NCI-H82 (cell line): Measurements from ENCODE around the gene CCDC171.
"Not testable (repeated sequence)": the region's sequence is repeated elsewhere in the genome, so short reads cannot be mapped to it uniquely, and the experiment has no call there.

Experiments used
- DNase-seq: peaks from one replicate; lab custom pipeline; 2025; lab: John Stamatoyannopoulos, UW

CCDC171 gene

GRCh38 chr9:15697446-15697851 is 144.6 kb downstream of the CCDC171 start:
- DNase-seq, result no peak

DNA sequence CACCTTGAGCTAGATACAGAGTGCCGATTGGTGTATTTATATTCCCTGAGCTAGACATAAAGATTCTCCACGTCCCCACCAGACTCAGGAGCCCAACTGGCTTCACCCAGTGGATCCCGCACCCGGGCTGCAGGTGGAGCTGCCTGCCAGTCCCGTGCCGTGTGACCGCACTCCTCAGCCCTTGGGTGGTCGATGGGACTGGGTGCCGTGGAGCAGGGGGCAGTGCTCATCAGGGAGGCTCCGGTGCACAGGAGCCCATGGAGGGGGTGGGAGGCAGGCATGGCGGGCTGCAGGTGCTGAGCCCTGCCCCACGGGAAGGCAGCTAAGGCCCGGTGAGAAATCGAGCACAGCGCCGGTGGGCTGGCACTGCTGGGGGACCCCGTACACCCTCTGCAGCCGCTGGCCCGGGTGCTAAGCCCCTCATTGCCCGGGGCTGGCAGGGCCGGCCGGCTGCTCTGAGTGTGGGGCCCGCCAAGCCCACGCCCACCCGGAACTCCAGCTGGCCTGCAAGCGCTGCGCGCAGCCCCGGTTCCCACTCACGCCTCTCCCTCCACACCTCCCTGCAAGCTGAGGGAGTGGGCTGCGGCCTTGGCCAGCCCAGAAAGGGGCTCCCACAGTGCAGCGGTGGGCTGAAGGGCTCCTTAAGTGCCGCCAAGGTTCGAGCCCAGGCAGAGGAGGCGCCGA is 147.2 kb downstream of the CCDC171 start:
- not testable (repeated sequence) for DNase-seq

DNA sequence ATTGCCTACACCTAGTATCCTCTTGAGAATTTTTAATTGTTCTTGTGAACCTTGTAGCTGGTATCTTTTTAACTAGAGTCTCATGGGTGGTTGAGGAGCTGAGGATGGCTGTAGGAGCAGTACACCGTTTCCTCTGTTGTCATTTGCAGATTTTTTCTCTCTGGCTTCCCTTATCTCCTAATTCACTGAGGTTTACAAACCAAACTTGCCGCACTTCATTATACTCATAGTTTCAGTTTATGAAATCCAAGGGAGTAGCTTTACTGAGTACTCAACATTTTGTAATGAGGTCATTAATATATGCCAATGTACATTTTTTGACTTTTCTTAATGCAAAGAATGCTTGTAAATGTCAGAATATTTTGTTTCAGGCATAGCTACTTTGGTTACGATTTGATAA is 154.2 kb downstream of the CCDC171 start:
- no peak for DNase-seq

GRCh38 chr9:15711531-15711930 is 158.7 kb downstream of the CCDC171 start:
- DNase-seq, result no peak

DNA sequence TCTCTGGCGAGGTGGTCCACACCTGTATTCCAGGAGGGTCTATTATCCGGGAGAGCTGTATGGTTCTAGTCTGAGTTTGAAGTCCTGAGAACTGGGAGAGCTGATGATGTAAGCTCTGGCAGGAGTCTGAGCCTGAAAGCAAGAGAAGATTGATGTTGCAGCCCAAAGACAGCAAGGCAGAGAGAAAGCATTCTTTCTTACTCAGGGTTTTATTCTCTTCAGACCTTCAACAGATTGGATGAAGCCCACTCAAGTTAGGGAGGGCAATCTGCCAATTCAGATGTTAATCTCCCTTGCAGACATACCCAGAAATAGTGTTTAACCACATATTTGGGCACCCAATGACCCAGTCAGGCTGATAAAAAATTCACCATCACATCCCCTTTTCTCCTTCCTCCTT is 159.1 kb downstream of the CCDC171 start:
- no peak for DNase-seq

- DNase-seq, result no peak
These were observed 161.9 kb downstream of the CCDC171 start for GRCh38 chr9:15714746-15715145.

GRCh38 chr9:15717290-15717967 is 164.6 kb downstream of the CCDC171 start:
- DNase-seq, result no peak

GRCh38 chr9:15718423-15718822 is 165.6 kb downstream of the CCDC171 start:
- no peak for DNase-seq

GRCh38 chr9:15720861-15721260 is 168.0 kb downstream of the CCDC171 start:
- no peak for DNase-seq

GRCh38 chr9:15722888-15723287 is 170.0 kb downstream of the CCDC171 start:
- DNase-seq, result peak; percentile 24

DNA sequence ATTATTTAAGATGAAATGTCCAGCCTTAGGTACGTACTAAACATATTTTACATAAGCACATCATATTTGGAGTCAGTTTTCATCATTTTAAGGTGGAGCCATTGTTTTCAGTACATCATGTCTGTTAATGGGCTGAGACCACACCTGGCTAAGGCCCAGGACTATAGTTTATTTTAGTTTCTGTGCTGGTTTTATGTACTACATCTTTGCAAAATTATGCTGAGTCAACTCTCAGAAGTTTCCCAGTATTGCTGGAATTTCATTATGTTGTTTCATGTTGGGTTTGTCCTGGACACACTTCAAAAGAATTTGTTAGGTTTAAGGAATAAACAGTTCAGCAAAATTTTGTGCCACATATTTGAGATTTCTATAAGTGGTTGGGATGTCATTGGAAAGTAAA is 171.2 kb downstream of the CCDC171 start:
- no peak for DNase-seq

- no peak for DNase-seq
These were observed 171.8 kb downstream of the CCDC171 start for GRCh38 chr9:15724612-15725011.

- no peak for DNase-seq
These were observed 173.1 kb downstream of the CCDC171 start for GRCh38 chr9:15725953-15726352.

- DNase-seq, result no peak
These were observed 176.7 kb downstream of the CCDC171 start for GRCh38 chr9:15729507-15729906.

DNA sequence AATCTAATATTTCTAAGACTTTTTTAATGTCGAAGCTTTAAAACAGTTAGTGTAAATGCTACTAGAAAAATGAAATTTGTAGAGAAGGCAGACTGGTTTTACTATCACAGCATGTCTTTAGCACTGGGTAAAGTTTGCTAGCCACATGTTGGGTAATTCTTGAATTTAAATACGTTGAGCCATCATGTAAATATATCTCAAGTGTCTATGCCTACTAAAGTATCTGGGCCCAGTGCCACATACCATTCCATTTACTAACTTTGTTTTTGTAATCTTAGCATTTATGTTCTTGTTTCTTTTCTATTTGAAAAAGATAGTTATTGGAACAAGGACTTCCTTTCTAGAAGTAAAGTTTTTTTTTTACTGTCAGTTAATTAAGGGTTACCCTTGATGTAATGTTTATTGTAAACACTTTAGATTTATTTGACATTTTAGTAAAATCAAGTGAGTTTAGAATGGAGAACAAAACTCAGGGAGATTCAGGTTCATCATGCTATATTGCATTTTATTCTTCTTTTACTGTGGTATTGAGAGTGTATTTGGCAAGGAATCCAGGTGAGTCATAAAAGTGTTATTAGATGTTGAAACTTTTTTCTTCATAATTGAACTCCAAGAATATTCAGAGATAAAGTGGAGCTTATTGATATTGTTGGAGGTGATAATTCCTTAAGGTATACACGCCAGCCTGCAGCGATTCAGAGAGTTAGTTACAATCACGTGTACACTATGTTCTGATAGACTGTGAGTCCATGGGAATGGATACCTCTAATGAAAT is 182.4 kb downstream of the CCDC171 start:
- no peak for DNase-seq

- DNase-seq, result no peak
These were observed 183.7 kb downstream of the CCDC171 start for GRCh38 chr9:15736569-15736968.

DNA sequence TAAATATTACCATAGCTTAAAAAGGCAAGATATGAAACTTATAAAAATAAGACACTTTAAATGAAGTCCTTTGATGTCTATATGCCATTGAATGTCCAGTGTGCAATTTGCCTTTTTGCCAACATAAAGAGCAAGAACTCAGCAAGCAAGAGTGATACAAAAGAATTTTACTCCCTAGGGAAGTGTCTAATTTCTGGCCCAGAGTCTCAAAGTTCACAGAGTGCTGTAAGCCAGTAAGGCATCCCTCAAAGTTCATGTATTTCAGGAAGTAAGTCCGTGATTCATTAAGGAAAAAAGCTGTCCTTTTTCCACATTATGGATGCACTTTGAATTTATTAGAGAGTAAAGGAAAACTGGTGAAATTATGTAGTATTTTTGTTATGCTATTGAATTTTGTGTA is 185.2 kb downstream of the CCDC171 start:
- no peak for DNase-seq

- no peak for DNase-seq
These were observed 188.2 kb downstream of the CCDC171 start for GRCh38 chr9:15741015-15741414.

DNA sequence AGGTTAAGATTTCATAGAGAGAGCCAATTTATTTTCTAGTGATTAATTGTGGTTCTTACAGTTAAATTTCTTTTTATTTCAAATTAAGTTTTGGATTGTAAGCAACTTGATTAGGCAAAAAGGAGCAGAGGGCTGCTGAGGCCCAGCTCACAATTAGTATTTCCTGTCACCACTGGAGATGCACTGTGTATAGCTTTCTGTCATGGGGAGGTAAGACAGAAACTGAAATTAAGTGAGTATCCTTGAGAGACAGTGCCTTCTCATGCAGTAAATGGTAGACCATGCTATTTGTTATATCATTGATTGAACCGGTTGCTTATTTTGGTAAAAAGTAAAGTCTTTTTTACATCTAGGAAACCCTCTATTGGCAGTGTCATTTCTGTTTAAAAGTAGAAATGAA is 190.7 kb downstream of the CCDC171 start:
- no peak for DNase-seq

- DNase-seq, result no peak
These were observed 191.4 kb downstream of the CCDC171 start for GRCh38 chr9:15744196-15744595.

- DNase-seq, result no peak
These were observed 194.1 kb downstream of the CCDC171 start for GRCh38 chr9:15746905-15747304.

DNA sequence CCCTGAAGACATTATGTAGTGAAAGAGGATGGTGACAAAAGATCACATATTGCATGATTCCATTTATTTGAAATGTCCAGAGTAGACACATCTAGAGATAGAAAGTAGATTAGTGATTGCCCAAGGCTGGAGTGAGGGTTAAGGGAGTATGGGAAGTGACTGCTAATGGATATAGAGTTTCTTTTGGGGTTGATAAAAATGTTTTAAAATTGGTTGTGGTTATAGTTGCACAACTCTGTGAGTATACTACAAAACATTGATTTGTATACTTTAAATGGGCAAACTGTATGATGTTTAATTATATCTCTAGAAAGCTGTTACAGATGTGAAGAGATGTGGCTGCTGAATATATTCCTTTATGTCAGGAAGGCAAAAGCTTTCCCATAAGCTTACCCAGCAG is 202.8 kb downstream of the CCDC171 start:
- DNase-seq, result no peak

DNA sequence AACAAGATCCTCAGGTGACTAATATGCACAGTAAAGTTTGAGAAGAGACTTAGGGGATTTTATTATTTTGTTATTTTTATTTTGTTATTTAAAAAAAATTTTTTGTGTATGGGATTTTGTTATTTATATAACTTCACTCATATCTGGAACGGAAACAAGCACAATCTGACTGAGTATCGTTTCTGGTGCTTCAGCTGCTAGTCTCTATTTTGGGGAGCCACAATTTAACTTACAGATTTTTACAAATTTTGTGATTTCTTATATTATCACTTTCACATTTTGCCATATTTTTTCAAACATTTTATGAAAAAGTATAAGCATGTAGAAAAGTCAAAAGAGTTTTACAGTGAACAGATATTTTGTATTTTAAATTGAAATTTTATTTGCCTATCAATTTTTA is 208.7 kb downstream of the CCDC171 start:
- DNase-seq, result no peak
